Hindlimb muscle (tissue), 1 donor: ENCODE results near the gene TMEM225B. TPM values are rescaled to one million over a fixed set of nuclear protein-coding genes. Genes with fewer than 3 reads are reported as not detected.
"Not testable (repeated sequence)": the region's sequence is repeated elsewhere in the genome, so short reads cannot be mapped to it uniquely, and the experiment has no call there.

Experiments
- DNase-seq: peaks from one replicate; pipeline ENCODE4 v3.0.0-alpha.2; 2013
- polyA plus RNA-seq: library from polyadenylated mRNA; unstranded; fragments of 120-200 nt; gene quantifications from one replicate; pipeline ENCODE4 v1.2.1, GENCODE V29; 2013; ENCODE audit not compliant: insufficient read length

The TMEM225B gene
- polyA plus RNA-seq, 1 donor: 0.94 TPM

GRCh38 chr7:99579281-99579955 is 18.6 kb upstream of the TMEM225B start:
- no peak for DNase-seq

DNA sequence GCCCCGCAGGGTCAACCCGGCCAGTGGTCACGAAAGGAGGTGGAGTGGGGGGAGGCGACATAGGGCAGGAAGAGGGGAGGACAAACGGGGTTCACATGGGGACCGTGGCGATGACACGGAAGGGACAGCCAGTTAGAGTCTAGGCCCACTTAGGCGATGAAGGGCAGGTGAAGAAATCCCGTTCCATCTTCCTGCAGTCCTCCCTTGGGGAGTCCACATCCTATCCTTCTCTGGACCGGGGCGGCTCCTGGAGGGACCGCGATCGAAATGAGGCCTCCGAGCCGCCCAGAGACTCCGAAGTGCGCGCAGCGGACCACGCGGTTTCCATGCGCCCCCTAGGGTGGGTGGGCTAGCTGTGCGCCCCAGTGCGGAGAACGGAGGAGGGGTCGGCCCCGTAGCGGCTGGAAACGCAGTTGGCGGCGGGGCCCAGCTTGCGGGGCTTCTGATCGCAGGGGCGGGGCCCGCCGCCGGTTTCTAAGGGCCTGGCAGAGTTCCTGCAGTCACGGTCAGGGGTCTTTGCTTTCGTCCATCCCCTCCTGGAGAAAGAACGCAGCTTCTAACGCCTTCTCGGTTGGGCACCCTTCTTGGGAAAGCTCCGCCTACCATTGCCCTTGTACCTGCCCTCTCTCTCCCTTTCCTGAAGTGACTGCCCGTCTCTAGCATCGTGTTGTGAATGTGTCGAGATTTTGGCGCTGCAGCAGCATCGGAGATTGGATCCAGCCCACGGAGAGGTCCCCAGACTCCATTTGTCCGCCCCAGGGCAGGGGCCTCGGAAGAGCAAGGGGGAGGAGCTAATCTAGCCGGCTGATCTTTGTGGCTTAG is 17.9 kb upstream of the TMEM225B start:
- DNase-seq: peak; percentile 47

- DNase-seq: not testable (repeated sequence)
Measured at GRCh38 chr7:99580778-99581332, 17.2 kb upstream of the TMEM225B start.

DNA sequence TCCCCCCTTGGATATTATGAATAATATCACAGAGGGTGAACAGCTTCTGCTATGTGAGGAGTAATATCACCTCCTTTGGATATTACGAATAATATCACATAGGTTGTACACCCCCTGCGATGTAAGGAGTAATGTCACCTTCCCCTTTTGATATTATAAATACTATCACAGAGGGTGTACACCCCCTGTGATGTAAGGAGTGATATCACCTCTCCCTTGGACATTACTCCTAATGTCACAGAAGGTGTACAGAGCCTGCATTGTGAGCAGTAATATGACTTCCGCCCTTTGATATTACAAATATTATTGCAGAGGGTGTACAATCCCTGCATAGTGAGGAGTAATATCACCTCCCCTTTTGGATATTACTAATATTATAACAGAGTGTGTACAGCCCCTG is 9.2 kb upstream of the TMEM225B start:
- DNase-seq: no peak

GRCh38 chr7:99594948-99595745 is 2.9 kb upstream of the TMEM225B start:
- DNase-seq: no peak

- DNase-seq: no peak
Measured at GRCh38 chr7:99596408-99596955, 1.6 kb upstream of the TMEM225B start.

DNA sequence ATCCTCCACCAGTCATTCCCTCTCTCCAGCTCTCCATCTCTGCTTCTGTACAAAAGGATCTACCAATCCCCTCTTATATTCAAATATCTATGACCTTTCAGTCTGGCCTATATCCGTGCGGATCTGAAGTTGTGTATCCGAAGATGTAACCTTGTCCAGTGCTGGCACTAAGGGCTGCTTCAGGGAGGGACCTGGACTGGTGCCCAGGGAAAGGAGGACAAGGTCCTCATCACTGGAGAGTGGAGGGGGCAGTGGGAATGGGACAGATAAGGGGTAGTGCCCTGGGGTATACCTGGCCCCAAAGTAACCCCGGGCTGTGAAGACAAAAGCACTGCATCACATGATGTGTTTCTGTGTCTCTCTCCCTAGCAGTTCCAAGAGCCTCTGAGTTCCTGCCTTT is 1.8 kb downstream of the TMEM225B start:
- DNase-seq: no peak

DNA sequence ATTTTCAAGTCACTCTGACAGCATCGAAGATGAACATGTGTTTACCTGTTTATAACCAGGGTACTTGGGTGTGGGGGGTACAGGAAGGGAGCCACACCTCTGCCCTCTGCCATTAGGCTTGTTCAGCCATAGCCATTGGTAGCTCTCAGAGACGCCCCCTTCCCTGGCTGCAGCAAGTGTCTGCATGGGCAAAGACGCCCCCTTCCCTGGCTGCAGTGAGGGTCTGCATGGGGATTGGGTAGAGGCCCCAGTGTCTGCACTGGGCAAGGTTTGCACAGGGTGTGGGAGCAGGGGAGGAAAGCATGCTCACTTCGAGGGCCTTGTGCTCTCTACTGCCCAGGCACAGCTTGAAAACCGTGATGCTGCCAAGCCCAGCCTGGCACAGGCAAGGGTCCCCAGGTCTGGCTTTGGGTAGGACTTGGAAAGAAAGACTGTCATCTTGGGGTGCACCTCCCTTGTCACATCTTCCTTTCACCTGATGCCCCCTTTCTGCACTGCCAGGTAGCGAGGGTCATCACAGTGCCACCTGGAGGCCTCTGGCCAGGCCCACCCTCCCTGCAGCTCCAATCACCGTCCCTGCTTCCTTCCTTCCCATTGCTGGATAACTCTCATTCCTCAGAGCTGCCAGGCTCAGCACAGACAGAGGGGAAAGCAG is 3.7 kb downstream of the TMEM225B start:
- no peak for DNase-seq

DNA sequence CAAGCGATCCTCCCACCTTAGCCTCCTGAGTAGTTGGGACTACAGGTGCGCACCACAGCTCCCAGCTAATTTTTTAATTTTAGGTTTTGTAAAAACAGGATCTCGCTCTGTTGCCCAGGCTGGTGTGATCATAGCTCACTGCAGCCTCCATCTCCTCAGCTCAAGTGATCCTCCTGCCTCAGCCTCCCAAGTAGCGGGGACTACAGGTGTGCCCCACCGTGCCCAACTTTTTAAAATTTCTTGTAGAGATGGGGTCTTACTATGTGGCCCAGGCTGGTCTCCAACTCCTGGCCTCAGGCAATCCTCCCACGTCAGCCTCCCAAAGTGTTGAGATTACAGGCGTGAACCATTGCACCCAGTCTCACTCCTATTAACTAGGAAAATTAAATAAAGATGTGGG is 7.5 kb downstream of the TMEM225B start:
- no peak for DNase-seq

- no peak for DNase-seq
Measured at GRCh38 chr7:99606531-99606930, 8.5 kb downstream of the TMEM225B start.

GRCh38 chr7:99607548-99607947 is 9.5 kb downstream of the TMEM225B start:
- no peak for DNase-seq

DNA sequence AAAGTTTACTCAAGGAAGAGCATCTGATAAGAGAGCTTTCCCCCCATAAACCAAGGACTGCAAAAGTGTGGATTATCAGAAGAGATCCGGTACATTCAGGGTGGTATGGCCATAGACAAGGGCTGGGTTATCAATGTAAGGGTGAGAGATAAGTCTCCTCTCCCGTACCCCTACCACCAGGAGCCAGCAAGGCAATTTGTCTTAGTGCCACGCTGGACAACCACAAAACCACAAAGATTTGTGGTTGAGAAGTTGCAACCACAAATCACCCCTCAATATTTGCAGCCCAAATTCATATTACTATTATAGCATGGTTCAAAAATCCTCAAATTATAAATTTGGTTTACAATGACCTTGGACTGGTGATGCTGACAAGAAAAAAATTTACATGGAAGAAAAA is 16.4 kb downstream of the TMEM225B start:
- no peak for DNase-seq

GRCh38 chr7:99615989-99616358 is 17.9 kb downstream of the TMEM225B start:
- no peak for DNase-seq

GRCh38 chr7:99616359-99617191 is 18.5 kb downstream of the TMEM225B start, which contains the start of gene ZSCAN25:
Gene ZSCAN25, plus strand, starts transcription at chr7:99616946. Its CDS starts 2,661 bp downstream, at chr7:99619607.
- DNase-seq: peak; percentile 90

DNA sequence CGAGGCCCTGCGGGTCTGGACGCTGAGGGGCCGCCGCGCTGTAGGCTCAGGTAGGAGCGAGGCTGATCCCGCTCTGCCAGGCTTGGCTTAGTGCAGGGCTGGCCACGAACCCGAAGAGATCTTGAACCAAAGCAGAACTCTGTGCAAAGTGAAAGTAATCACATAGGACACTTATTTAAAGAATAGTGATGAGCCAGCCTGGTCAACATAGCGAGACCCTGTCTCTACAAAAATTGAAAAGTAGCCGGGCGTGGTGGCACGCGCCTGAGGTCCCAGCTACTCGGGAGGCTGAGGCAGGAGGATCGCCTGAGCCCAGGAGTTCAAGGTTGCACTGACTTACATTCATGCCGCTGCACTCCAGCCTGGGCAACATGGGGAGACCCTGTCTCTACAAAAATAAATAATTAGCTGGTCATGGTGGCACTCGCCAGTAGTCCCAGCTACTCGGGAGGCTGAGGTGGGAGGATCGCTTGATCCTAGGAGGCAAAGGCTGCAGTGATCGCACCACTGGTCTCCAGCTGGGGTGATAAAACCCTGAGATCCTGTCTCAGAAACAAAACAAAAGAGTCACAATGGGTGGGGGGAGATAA is 19.2 kb downstream of the TMEM225B start:
- DNase-seq: no peak

- DNase-seq: no peak
Measured at GRCh38 chr7:99618726-99619125, 20.7 kb downstream of the TMEM225B start.

GRCh38 chr7:99619571-99620130 is 21.6 kb downstream of the TMEM225B start:
- no peak for DNase-seq

- no peak for DNase-seq
Measured at GRCh38 chr7:99621271-99621670, 23.2 kb downstream of the TMEM225B start.

GRCh38 chr7:99622596-99622995 is 24.5 kb downstream of the TMEM225B start:
- no peak for DNase-seq

DNA sequence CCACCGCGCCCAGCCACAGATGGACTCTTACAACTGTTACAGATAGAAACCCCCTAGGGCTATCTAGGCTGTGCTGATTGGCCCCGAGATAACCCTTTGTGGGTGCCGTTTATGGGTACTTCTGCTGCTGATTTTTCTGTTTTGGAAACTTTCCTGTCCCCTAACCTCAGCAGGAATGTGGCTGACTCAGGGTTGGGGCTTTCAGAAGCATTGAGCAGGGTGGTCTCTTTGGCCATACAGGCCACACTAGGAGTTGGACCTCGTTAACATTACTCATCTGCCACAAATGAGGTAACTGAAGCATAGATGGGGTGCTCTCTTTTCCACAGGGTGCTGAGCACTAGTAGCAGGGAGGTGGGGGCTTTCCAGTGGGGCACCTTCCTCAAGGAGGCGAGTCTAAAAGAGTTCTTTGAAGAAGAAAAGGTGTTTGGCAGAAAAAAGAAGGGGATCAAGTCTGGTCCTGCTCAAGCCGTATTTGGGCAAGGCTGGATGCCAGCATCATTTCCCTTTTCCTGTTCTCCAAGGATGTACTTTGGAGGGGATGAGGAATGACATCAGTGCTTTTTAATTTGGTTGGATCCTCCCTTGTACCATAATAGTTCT is 25.1 kb downstream of the TMEM225B start:
- DNase-seq: no peak
